HG03571 (cell line): Measurements from ENCODE around the gene PHTF2.

Experiments
- ATAC-seq: cut with Tn5 transposase; IDR thresholded peaks from one replicate; pipeline ENCODE4 v1.9.1; 2021; ENCODE audit not compliant: unreplicated experiment

The PHTF2 gene

GRCh38 chr7:77918676-77919075 lies 120.1 kb downstream of the PHTF2 start:
- no peak for ATAC-seq

GRCh38 chr7:77923419-77923818 lies 124.8 kb downstream of the PHTF2 start:
- ATAC-seq: no peak

- ATAC-seq: no peak
Observed at GRCh38 chr7:77930496-77930895, 131.9 kb downstream of the PHTF2 start.

GRCh38 chr7:77931841-77932240 lies 133.3 kb downstream of the PHTF2 start:
- no peak for ATAC-seq

GRCh38 chr7:77933394-77933793 lies 134.8 kb downstream of the PHTF2 start:
- no peak for ATAC-seq

- ATAC-seq: no peak
Observed at GRCh38 chr7:77935652-77936348, 137.2 kb downstream of the PHTF2 start.

- no peak for ATAC-seq
Observed at GRCh38 chr7:77940647-77941046, 142.1 kb downstream of the PHTF2 start.

- no peak for ATAC-seq
Observed at GRCh38 chr7:77942431-77942830, 143.9 kb downstream of the PHTF2 start.

- no peak for ATAC-seq
Observed at GRCh38 chr7:77944183-77945182, 145.9 kb downstream of the PHTF2 start.

- no peak for ATAC-seq
Observed at GRCh38 chr7:77950548-77950947, 152.0 kb downstream of the PHTF2 start.

GRCh38 chr7:77954773-77955555 lies 156.4 kb downstream of the PHTF2 start:
- ATAC-seq: no peak

- ATAC-seq: no peak
Observed at GRCh38 chr7:77958436-77958835, 159.9 kb downstream of the PHTF2 start.

GRCh38 chr7:77959080-77959479 lies 160.5 kb downstream of the PHTF2 start:
- no peak for ATAC-seq

GRCh38 chr7:77960336-77960735 lies 161.8 kb downstream of the PHTF2 start:
- ATAC-seq: no peak

GRCh38 chr7:77967429-77967828 lies 168.9 kb downstream of the PHTF2 start:
- ATAC-seq: no peak

GRCh38 chr7:77971726-77972125 lies 173.2 kb downstream of the PHTF2 start:
- ATAC-seq: no peak

- no peak for ATAC-seq
Observed at GRCh38 chr7:77975672-77976480, 177.3 kb downstream of the PHTF2 start.

GRCh38 chr7:77979219-77979618 lies 180.6 kb downstream of the PHTF2 start:
- no peak for ATAC-seq

- ATAC-seq: no peak
Observed at GRCh38 chr7:77980087-77980713, 181.6 kb downstream of the PHTF2 start.
